Activated B cell treated with CpG ODN at 0.5 μM for 24 hours (primary cell): ENCODE data around the gene CEP70. TPM values are rescaled to one million over a fixed set of nuclear protein-coding genes. Genes with fewer than 3 reads are reported as not detected.

Experiments used
- ATAC-seq: fragments of 200-7000 bp; cut with Tn5 transposase; one replicate; pipeline ENCODE4 v1.10.0; 2021; ENCODE audit warnings: low read depth, mild to moderate bottlenecking, moderate library complexity
- CTCF ChIA-PET: fragments of 350-600 bp; sonication (Branson Sonifier 250); formaldehyde crosslinking; loops from one replicate; lab custom pipeline; 2021; ENCODE audit warnings: antibody characterized with exemption; lab: Charles Lee
- POLR2A ChIA-PET: fragments of 350-600 bp; sonication (Branson Sonifier 250); formaldehyde crosslinking; loops from one replicate; lab custom pipeline; 2021; ENCODE audit warnings: antibody characterized with exemption; lab: Charles Lee
- DNase-seq: peaks from one replicate; pipeline ENCODE4 v3.0.0; 2022
- H3K27ac Mint-ChIP-seq: one replicate; pipeline ENCODE4 v1.8.0; 2020; ENCODE audit warnings: mixed read lengths
- H3K27me3 Mint-ChIP-seq: one replicate; pipeline ENCODE4 v1.8.0; 2021; ENCODE audit warnings: mixed read lengths
- H3K36me3 Mint-ChIP-seq: one replicate; pipeline ENCODE4 v1.8.0; 2021; ENCODE audit warnings: low read depth, mixed read lengths
- H3K4me1 Mint-ChIP-seq: one replicate; pipeline ENCODE4 v1.8.0; 2021; ENCODE audit warnings: mixed read lengths
- H3K4me3 Mint-ChIP-seq: one replicate; pipeline ENCODE4 v1.8.0; 2020; ENCODE audit warnings: mild to moderate bottlenecking, mixed read lengths
- H3K9me3 Mint-ChIP-seq: one replicate; pipeline ENCODE4 v1.8.0; 2020; ENCODE audit warnings: mixed read lengths
- intact Hi-C: fragments of 100-400 bp; cut with micrococcal nuclease; formaldehyde crosslinking; loops from one replicate; pipeline ENCODE4 v1.15.1; 2024
- total RNA-seq: library from RNA; stranded (reverse); gene quantifications from 2 replicates; pipeline ENCODE4 v1.2.3, GENCODE V29; 2022
- TF ChIP-seq, protein P1 (sequence below): fragments of 200-600 bp; IDR thresholded peaks from one replicate; pipeline ENCODE4 v1.8.0; 2022; ENCODE audit warnings: antibody characterized with exemption, mild to moderate bottlenecking

CEP70 gene
- total RNA-seq, 1 donor from 2014 or later, result 11.0 TPM

DNA sequence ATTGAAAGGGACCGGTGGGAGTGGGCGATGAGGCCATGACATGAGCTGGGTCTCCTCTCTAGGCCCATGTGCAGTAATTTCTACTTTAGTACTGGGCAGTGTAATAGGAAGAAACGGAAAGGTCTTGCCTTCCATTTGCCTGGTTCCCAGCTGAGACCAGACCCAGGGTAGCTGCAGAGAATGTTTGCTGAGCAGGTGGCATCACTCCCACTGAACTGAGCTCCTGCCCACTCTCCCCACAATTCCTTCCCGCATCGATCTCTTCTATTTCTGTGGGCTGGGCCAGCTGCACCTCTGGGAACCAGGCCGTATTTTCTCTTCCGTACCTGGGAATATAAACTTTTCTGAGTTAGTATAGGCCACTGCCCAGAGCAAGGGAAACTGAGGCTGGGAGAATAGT lies 143.9 kb downstream of the CEP70 start:
- no peaks in the 10 kb centered on the region for H3K36me3 Mint-ChIP-seq
- ATAC-seq (no peak), DNase-seq (no peak)
- POLR2A ChIA-PET, result no interaction called here
- TF ChIP-seq, protein P1, sequence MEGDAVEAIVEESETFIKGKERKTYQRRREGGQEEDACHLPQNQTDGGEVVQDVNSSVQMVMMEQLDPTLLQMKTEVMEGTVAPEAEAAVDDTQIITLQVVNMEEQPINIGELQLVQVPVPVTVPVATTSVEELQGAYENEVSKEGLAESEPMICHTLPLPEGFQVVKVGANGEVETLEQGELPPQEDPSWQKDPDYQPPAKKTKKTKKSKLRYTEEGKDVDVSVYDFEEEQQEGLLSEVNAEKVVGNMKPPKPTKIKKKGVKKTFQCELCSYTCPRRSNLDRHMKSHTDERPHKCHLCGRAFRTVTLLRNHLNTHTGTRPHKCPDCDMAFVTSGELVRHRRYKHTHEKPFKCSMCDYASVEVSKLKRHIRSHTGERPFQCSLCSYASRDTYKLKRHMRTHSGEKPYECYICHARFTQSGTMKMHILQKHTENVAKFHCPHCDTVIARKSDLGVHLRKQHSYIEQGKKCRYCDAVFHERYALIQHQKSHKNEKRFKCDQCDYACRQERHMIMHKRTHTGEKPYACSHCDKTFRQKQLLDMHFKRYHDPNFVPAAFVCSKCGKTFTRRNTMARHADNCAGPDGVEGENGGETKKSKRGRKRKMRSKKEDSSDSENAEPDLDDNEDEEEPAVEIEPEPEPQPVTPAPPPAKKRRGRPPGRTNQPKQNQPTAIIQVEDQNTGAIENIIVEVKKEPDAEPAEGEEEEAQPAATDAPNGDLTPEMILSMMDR, result no peak
- no peaks in the 10 kb centered on the region for H3K9me3 Mint-ChIP-seq
- CTCF ChIA-PET, result no interaction called here
- intact Hi-C loops, result no loop called here
- no peak overlapping the region for H3K27ac Mint-ChIP-seq
- peaks cover 6% of the 10 kb centered on the region for H3K27me3 Mint-ChIP-seq
- no peak overlapping the region for H3K4me3 Mint-ChIP-seq
- H3K4me1 Mint-ChIP-seq, result no peaks in the 10 kb centered on the region

DNA sequence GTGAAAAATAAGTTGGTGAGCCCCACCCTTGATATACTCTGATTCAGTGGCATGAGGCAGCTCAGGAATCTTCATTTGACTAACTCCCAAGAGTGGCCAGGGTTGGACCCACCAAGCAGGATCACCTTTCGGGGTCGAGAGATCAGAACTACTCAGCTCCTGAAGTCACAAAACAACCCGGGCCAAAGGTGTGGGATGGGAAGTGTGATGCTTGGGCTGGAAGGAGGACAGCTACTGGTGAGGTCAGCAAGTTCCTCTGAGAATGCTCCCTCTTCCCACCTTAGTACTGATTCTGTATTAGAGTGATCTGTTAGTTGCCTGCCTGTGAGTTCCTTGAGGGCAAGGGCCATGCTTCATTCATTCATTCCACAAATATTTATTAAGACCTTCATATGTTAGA lies 144.6 kb downstream of the CEP70 start:
- TF ChIP-seq, protein P1, result no peak
- H3K27ac Mint-ChIP-seq, result no peak overlapping the region
- ATAC-seq (no peak), DNase-seq (no peak)
- H3K36me3 Mint-ChIP-seq, result no peaks in the 10 kb centered on the region
- H3K4me1 Mint-ChIP-seq, result no peaks in the 10 kb centered on the region
- no peaks in the 10 kb centered on the region for H3K9me3 Mint-ChIP-seq
- ChIA-PET POLR2A (no interaction called here), CTCF (no interaction called here)
- no peak overlapping the region for H3K4me3 Mint-ChIP-seq
- peaks cover 6% of the 10 kb centered on the region for H3K27me3 Mint-ChIP-seq
- intact Hi-C loops, result no loop called here

DNA sequence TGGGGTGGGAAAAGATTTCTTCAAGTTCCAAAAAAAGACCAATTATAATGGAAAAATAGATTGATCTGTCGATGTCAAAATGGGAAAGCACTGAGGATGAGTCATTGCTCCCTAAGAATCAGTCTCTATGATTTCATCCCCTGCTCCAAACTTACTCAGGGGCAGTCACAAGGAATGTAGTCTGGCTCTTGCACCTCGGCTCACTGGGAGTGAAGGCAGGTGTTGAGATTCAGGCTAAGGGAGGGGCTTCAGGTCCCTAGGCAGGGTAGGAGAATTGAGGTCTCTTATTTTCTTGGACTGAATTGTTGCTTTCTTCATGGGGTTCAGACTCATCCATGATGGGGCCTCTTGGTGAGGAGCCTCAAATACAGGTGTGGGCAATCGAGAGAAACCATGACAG lies 145.4 kb downstream of the CEP70 start:
- Mint-ChIP-seq H3K9me3 (no peaks in the 10 kb centered on the region), H3K4me1 (no peaks in the 10 kb centered on the region)
- CTCF ChIA-PET, result no interaction called here

DNA sequence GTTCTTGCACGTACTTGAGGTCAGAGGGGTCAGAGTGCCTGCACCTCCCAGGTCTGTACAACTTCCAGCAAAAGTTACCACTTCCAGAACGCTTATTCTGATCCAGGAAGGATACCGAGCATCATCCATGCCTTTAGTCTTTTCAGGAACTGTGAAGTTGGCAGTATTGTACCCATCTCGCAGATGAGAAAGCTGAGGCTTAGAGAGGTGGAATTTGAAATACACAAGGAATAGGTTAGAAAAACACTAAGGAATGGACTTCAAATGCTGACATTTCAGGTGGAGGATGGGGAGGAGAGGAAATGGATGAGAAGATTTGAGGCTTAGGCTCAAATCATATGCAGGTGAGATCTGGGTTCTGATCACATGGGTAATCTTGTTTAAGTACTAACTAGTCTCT lies 148.4 kb downstream of the CEP70 start:
- DNase-seq, result no peak
- ChIA-PET CTCF (no interaction called here), POLR2A (no interaction called here)
- Mint-ChIP-seq H3K27me3 (peaks cover 4% of the 10 kb centered on the region), H3K4me3 (no peak overlapping the region), H3K36me3 (no peaks in the 10 kb centered on the region), H3K4me1 (no peaks in the 10 kb centered on the region), H3K27ac (no peak overlapping the region), H3K9me3 (no peaks in the 10 kb centered on the region)
- TF ChIP-seq, protein P1, result no peak
- intact Hi-C loops, result no loop called here
- no peak for ATAC-seq

More for the DNA sequence above, 145.4 kb downstream of the CEP70 start:
- Mint-ChIP-seq H3K36me3 (no peaks in the 10 kb centered on the region), H3K4me3 (no peak overlapping the region), H3K27me3 (peaks cover 9% of the 10 kb centered on the region), H3K27ac (no peak overlapping the region)
- ATAC-seq (no peak), DNase-seq (no peak)
- intact Hi-C loops, result no loop called here
- TF ChIP-seq, protein P1, result no peak
- POLR2A ChIA-PET, result no interaction called here

DNA sequence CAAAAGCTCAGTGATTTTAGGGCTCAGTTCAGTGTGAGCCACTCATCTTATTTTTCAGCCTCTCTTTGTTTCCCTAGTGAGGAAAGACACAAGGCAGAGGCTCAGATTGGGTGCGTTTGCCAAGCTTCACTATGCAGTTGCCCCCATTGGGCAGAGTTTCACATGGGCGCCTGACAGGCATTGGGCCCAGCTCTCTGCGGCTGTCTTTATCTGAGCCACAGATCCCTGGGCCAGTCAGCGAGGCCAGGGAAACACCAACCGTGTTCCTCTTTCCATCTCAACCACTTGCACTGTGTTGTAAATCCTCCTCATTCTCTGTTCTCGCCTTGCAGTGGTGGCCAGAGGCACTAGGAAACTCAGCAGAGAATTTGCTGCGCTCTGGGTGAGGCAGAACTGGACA lies 148.8 kb downstream of the CEP70 start:
- H3K27ac Mint-ChIP-seq, result no peak overlapping the region
- no peaks in the 10 kb centered on the region for H3K36me3 Mint-ChIP-seq

More for the DNA sequence above, 148.8 kb downstream of the CEP70 start:
- Mint-ChIP-seq H3K4me3 (no peak overlapping the region), H3K27me3 (peaks cover 5% of the 10 kb centered on the region), H3K4me1 (no peaks in the 10 kb centered on the region), H3K9me3 (no peaks in the 10 kb centered on the region)
- POLR2A ChIA-PET, result no interaction called here
- TF ChIP-seq, protein P1, result no peak
- DNase-seq, result no peak
- CTCF ChIA-PET, result no interaction called here
- no peak for ATAC-seq
- intact Hi-C loops, result no loop called here

Other genes starting within 250 kb of the CEP70 start
- gene MRAS, start 245.7 kb downstream of the CEP70 start, total RNA-seq, result 0.07 TPM in 1 of 2 replicates, not detected in the other
- not detected in 2 replicates for gene ESYT3, start 159.6 kb downstream of the CEP70 start, total RNA-seq
- 10.5 and 11.5 TPM in 2 replicates for gene FAIM, start 14.5 kb upstream of the CEP70 start, total RNA-seq
- 19.9 and 21.9 TPM in 2 replicates for gene PIK3CB, start 240.7 kb upstream of the CEP70 start, total RNA-seq